Upper lobe of left lung (tissue), 6 donors: Measurements from ENCODE around the gene CCN5. TPM values are rescaled to one million over a fixed set of nuclear protein-coding genes. Genes with fewer than 3 reads are reported as not detected.
"Not testable (repeated sequence)": the region's sequence is repeated elsewhere in the genome, so short reads cannot be mapped to it uniquely, and the experiment has no call there.

Experiments used
- ATAC-seq, 2 donors: fragments of 200-7000 bp; cut with Tn5 transposase; one replicate each; pipeline ENCODE4 v1.9.1; 2022; ENCODE audit warnings: mild to moderate bottlenecking in 2 of 2, moderate library complexity in 2 of 2; ENCODE audit not compliant: low FRiP score in 2 of 2
- DNase-seq, 2 donors: peaks; one replicate each; pipeline ENCODE4 v3.0.0-alpha.2; 2019 to 2020
- H3K27ac ChIP-seq, 4 donors: fragments of 200-600 bp; sonication (generic); one replicate each; pipeline ENCODE4 v1.5.1; 2016 to 2019
- H3K27me3 ChIP-seq, 4 donors: fragments of 200-600 bp; sonication (generic); one replicate each; pipeline ENCODE4 v1.5.1; 2017 to 2019
- H3K36me3 ChIP-seq, 4 donors: fragments of 200-600 bp; sonication (generic); one replicate each; pipeline ENCODE4 v1.5.1; 2016 to 2019
- H3K4me1 ChIP-seq, 4 donors: fragments of 200-600 bp; sonication (generic); one replicate each; pipeline ENCODE4 v1.5.1; 2018 to 2019
- H3K4me3 ChIP-seq, 4 donors: fragments of 200-600 bp; sonication (generic); one replicate each; pipeline ENCODE4 v1.5.1; 2017 to 2019; ENCODE audit warnings: mild to moderate bottlenecking in 2 of 4, moderate library complexity in 1 of 4
- H3K9me3 ChIP-seq, 4 donors: fragments of 200-600 bp; sonication (generic); one replicate each; pipeline ENCODE4 v1.5.1; 2018 to 2019
- EP300 ChIP-seq, 4 donors: sonication (generic); formaldehyde crosslinking; IDR thresholded peaks; one replicate each; pipeline ENCODE4 v1.5.1; 2017; ENCODE audit warnings: antibody characterized with exemption in 4 of 4, control low read depth in 2 of 4
- POLR2A ChIP-seq, 4 donors: fragments of 450-650 bp; IDR thresholded peaks; one replicate each; pipeline ENCODE4 v1.5.1; 2016 to 2017; ENCODE audit warnings: antibody characterized with exemption in 4 of 4, mild to moderate bottlenecking in 2 of 4
- POLR2AphosphoS5 ChIP-seq, 2 donors: sonication (generic); formaldehyde crosslinking; IDR thresholded peaks; one replicate each; pipeline ENCODE4 v1.5.1; 2017; ENCODE audit warnings: antibody characterized with exemption in 2 of 2
- WGBS, 2 donors: methylation state at CpG; one replicate each; pipeline ENCODE4 v1.1.5; 2017 to 2018; 5-methylcytosine and 5-hydroxymethylcytosine counted together
- total RNA-seq, 6 donors: library from RNA; depleted of rRNA in 4 of 6; stranded (reverse); fragments of >200 nt in 4 of 6; gene quantifications; one replicate each; pipeline versions ENCODE4 v1.1.0 to v1.2.1, GENCODE V29; 2016 to 2021
- TF ChIP-seq, protein P1 (sequence below), 6 experiments: fragments of 450-650 bp in 4 of 6; fragments of 200-600 bp in 2 of 6; sonication (generic) in 2 of 6; IDR thresholded peaks; one replicate each; pipeline ENCODE4 v1.5.1; 2016 to 2019; ENCODE audit warnings: antibody characterized with exemption in 6 of 6
- donor health status: DM: no; HTN: no; CAD: no; lungs with moderate emphysema.
- donor health status: DM: no; HTN: yes; CAD: no; lungs with severe emphysema.

Gene CCN5
- total RNA-seq, 6 donors from 2014 or later: 44.9 to 168 (median 122) TPM

DNA sequence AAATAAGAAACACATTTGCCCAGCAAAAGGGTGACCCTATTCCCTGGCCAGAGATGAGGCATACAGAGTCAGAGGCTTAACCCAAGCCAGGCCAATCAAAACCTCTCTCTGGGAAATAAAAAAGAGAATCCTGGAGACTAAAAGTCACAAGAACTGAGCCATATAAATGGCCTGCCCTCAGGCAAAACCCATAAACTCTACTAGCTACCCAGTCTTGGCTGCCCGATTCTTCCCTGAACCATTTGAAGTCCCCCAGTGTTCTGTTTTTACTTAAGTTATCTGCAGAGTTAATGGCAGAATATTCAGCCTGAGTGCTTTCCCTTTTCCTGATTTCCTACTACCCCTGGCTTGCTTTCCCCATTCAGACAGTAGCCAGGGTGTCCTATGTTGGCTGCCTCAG, 44.4 kb downstream of the CCN5 start:
- Histone ChIP-seq H3K4me3 (no peak overlapping the region), H3K9me3 (no peaks in the 10 kb centered on the region), H3K36me3 (no peaks in the 10 kb centered on the region), H3K27me3 (no peaks in the 10 kb centered on the region), H3K4me1 (peaks cover 3 to 6% (median 4%) of the 10 kb centered on the region in 4 donors), H3K27ac (no peak overlapping the region)
- no peak for ATAC-seq
- 100% methylated on average over 1 of the region's 1 CpG for WGBS, 2 donors
- DNase-seq: no peak
- no peak for TF ChIP-seq EP300 (IDR thresholded peaks at IDR 0.05)
- TF ChIP-seq, protein P1, sequence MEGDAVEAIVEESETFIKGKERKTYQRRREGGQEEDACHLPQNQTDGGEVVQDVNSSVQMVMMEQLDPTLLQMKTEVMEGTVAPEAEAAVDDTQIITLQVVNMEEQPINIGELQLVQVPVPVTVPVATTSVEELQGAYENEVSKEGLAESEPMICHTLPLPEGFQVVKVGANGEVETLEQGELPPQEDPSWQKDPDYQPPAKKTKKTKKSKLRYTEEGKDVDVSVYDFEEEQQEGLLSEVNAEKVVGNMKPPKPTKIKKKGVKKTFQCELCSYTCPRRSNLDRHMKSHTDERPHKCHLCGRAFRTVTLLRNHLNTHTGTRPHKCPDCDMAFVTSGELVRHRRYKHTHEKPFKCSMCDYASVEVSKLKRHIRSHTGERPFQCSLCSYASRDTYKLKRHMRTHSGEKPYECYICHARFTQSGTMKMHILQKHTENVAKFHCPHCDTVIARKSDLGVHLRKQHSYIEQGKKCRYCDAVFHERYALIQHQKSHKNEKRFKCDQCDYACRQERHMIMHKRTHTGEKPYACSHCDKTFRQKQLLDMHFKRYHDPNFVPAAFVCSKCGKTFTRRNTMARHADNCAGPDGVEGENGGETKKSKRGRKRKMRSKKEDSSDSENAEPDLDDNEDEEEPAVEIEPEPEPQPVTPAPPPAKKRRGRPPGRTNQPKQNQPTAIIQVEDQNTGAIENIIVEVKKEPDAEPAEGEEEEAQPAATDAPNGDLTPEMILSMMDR (IDR thresholded peaks at IDR 0.05): no peak
- no peak for TF ChIP-seq POLR2A (IDR thresholded peaks at IDR 0.05)
- no peak for TF ChIP-seq POLR2AphosphoS5 (IDR thresholded peaks at IDR 0.05)

DNA sequence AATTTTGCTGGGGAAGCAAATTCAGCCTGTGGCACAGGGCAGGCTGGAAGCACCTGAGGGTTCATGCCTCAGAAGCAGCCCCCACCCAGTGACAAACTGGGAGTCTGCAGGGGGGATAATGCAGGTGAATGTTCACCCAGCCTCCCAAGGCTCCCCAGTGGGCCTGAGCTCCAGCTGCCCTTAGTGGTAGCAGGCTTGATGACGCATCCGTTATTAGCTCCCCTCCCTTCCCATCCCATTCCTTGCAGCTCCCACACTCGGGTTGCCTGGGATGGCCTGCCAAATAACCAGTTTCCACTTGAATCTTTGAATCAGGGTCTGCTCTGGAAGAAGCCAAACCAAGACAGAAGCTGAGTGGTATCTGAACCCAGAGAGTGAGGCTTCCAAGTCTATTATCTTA, 46.3 kb downstream of the CCN5 start:
- H3K27me3 ChIP-seq: no peaks in the 10 kb centered on the region
- DNase-seq: no peak
- WGBS, 2 donors: 52 to 53% methylated on average over 2 to 3 of the region's 3 CpGs
- ATAC-seq: no peak
- H3K4me3 ChIP-seq: no peak overlapping the region
- H3K27ac ChIP-seq: peak overlapping the region in 1 of 4 donors; percentile 69
- no peaks in the 10 kb centered on the region for H3K9me3 ChIP-seq
- peaks cover 3 to 6% (median 4%) of the 10 kb centered on the region in 4 donors for H3K4me1 ChIP-seq
- TF ChIP-seq EP300 (IDR thresholded peaks at IDR 0.05): no peak
- no peak for TF ChIP-seq POLR2AphosphoS5 (IDR thresholded peaks at IDR 0.05)
- no peak for TF ChIP-seq POLR2A (IDR thresholded peaks at IDR 0.05)
- TF ChIP-seq, protein P1 (IDR thresholded peaks at IDR 0.05): no peak
- no peaks in the 10 kb centered on the region for H3K36me3 ChIP-seq

DNA sequence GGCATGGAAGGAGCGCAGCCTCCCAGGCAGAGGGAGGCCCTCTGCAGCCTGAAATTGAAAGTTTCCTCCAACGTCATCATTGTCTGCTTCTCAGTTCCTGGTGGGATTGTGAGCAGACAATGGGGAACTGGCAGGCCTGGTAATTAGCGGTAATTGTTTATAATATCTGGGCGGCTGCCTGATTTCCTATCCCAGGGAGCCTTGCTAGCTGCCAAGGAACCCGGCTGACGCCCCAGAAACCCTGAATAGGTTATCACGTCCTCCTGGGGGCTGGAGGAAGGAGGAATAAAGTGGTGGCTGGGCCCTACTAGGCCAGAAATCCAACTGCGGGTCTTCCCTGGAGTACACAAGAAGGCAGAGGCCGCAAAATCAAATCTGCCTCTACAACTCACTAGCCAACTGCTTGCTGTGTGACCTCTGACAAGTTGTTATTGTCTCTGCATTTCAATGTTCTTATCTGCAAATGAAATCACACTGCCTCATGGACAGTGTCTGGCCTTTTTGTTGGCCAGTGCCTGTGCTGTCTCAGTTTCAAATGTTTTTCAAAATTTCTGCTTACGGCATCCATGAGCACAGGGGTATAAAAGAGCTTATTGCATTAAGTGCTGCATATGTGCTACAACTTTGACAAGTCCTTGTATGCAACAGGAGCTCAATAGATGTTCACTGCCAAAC, 47.4 kb downstream of the CCN5 start:
- no peak for DNase-seq
- ATAC-seq: peak in 1 of 2 donors; percentile 7

DNA sequence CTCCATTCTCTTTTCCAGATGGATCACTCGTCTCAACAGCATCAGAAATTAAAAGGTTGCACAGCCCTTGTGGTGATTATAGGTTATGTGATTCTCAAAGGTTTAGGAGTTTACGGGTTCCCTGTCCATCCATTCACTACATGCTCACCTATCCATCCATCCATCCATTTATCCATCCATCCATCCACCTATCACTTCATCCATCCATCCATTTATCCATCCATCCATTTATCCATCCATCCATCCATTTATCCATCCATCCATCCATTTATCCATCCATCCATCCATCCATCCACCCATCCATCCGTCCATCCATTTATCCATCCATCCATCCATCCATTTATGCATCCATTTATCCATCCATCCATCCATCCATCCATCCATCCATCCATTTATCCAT, 48.6 kb downstream of the CCN5 start:
- H3K4me1 ChIP-seq, DNase-seq, ATAC-seq, H3K27ac ChIP-seq, H3K36me3 ChIP-seq, H3K27me3 ChIP-seq, H3K4me3 ChIP-seq, H3K9me3 ChIP-seq: not testable (repeated sequence)
- WGBS, 2 donors: 88 to 94% methylated on average over 3 of the region's 3 CpGs

More for the DNA sequence above, 47.4 kb downstream of the CCN5 start:
- Histone ChIP-seq H3K4me1 (peaks cover 3 to 6% (median 4%) of the 10 kb centered on the region in 4 donors), H3K27me3 (no peaks in the 10 kb centered on the region), H3K27ac (peak overlapping the region in 3 of 4 donors; percentile 52 to 80 (median 54)), H3K9me3 (no peaks in the 10 kb centered on the region), H3K36me3 (no peaks in the 10 kb centered on the region), H3K4me3 (no peak overlapping the region)
- TF ChIP-seq EP300 (IDR thresholded peaks at IDR 0.05): peak in 1 of 4 donors; percentile 11
- no peak for TF ChIP-seq POLR2A (IDR thresholded peaks at IDR 0.05)
- TF ChIP-seq POLR2AphosphoS5 (IDR thresholded peaks at IDR 0.05): peak in 1 of 2 donors; percentile 19
- TF ChIP-seq, protein P1 (IDR thresholded peaks at IDR 0.05): no peak
- WGBS, 2 donors: 50 to 76% methylated on average over 5 to 10 of the region's 10 CpGs

DNA sequence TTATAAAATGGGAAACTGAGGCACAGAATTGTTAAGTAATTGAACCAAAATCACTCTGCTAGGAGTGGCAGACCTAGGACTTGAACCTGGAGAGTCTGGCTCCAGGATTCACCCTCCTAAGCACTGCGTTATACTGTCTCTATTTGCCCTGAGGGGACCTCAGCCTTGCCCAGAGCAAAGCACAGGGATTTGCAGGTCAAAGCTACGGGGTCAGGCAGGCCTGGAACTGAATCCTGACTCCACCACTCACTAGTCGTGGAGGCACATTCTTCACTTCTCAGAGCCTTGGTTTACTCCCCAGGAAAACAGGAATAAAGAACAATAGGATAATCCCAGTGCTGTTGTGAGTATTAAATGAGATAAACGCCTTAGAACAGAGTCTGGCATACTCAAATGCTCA, 49.9 kb downstream of the CCN5 start:
- Histone ChIP-seq H3K4me1 (peaks cover 3 to 6% (median 4%) of the 10 kb centered on the region in 4 donors), H3K27ac (no peak overlapping the region), H3K9me3 (no peaks in the 10 kb centered on the region), H3K36me3 (no peaks in the 10 kb centered on the region), H3K4me3 (no peak overlapping the region), H3K27me3 (no peaks in the 10 kb centered on the region)
- ATAC-seq (no peak), DNase-seq (no peak)
- 52 to 73% methylated on average over 4 of the region's 4 CpGs for WGBS, 2 donors
- TF ChIP-seq EP300 (IDR thresholded peaks at IDR 0.05): no peak
- TF ChIP-seq POLR2A (IDR thresholded peaks at IDR 0.05): no peak
- TF ChIP-seq POLR2AphosphoS5 (IDR thresholded peaks at IDR 0.05): no peak
- TF ChIP-seq, protein P1 (IDR thresholded peaks at IDR 0.05): no peak
